ENCODE measurements around the gene AGER. TPM values are rescaled to one million over a fixed set of nuclear protein-coding genes. Genes with fewer than 3 reads are reported as not detected.

The AGER gene
- total and polyA plus RNA-seq, 7 donors = 1.9 to 10.6 (median 5.3) TPM; not detected in 1

DNA sequence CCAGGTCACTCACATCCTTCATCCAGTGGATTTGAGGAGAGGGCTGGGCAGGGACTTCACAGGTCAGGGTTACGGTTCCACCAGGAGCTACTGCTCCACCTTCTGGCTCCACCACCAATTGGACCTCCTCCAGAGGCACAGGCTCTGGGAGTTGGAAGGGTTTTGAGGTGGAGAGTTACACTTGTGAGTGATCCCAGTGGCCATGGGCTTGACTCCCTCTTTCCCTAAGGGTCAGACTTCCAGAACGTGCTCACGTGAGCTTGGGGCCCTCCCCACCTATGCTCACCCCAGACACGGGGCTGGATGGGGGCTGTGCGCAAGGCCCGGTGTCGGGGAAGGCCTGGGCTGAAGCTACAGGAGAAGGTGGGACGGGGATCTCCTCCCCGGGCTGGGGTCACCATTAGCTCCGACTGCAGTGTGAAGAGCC lies 1.5 kb downstream of the AGER start:
- H3K4me1 ChIP-seq = peaks cover 0 to 67% (median 41%) of the 10 kb centered on the region in 4 donors
- DNase-seq = no peak
- intact Hi-C loops (cut with DNase I) = no loop called here
- TF ChIP-seq POLR2A (IDR thresholded peaks at IDR 0.05) = no peak
- no peak for TF ChIP-seq POLR2AphosphoS5 (IDR thresholded peaks at IDR 0.05)
- TF ChIP-seq EP300 (IDR thresholded peaks at IDR 0.05) = no peak
- TF ChIP-seq, protein P1, sequence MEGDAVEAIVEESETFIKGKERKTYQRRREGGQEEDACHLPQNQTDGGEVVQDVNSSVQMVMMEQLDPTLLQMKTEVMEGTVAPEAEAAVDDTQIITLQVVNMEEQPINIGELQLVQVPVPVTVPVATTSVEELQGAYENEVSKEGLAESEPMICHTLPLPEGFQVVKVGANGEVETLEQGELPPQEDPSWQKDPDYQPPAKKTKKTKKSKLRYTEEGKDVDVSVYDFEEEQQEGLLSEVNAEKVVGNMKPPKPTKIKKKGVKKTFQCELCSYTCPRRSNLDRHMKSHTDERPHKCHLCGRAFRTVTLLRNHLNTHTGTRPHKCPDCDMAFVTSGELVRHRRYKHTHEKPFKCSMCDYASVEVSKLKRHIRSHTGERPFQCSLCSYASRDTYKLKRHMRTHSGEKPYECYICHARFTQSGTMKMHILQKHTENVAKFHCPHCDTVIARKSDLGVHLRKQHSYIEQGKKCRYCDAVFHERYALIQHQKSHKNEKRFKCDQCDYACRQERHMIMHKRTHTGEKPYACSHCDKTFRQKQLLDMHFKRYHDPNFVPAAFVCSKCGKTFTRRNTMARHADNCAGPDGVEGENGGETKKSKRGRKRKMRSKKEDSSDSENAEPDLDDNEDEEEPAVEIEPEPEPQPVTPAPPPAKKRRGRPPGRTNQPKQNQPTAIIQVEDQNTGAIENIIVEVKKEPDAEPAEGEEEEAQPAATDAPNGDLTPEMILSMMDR (IDR thresholded peaks at IDR 0.05) = no peak
- H3K9me3 ChIP-seq = no peaks in the 10 kb centered on the region
- peaks cover 13 to 60% (median 21%) of the 10 kb centered on the region in 4 donors for H3K36me3 ChIP-seq
- H3K4me3 ChIP-seq = no peak overlapping the region
- no peaks in the 10 kb centered on the region for H3K27me3 ChIP-seq
- H3K27ac ChIP-seq = peak overlapping the region; percentile 19 to 99 (median 88)
- WGBS, 2 donors = 90 to 92% methylated on average over 10 of the region's 10 CpGs

DNA sequence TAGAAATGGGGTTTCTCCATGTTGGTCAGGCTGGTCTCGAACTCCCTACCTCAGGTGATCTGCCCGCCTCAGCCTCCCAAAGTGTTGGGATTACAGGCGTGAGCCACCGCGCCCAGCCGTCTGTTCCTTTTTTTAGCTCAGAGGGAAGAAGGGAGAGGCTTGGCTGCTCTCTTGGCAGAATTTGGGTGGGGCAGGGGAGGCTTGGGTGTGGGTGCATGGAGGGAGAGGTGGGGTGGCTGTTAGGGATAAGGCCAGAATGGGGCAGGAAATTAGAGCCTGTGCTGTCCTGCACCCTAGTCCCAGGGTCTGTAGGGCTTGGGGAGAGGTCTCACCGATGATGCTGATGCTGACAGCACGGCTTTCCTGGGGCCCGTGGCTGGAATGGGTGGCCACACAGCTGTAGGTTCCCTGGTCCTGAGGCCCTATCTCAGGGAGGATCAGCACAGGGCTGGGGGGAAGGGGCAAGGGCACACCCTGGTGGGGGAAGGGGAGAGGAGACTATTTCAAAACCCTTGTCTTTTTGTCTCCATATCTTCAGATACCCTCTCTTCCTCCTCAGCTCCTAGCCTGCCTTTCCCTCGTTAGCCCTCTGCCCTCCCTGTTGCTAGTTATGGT lies 2.0 kb downstream of the AGER start:
- intact Hi-C loops (cut with DNase I) = no loop called here
- no peak for DNase-seq
- WGBS, 2 donors = 61 to 89% methylated on average over 10 of the region's 10 CpGs
- no peaks in the 10 kb centered on the region for H3K27me3 ChIP-seq
- H3K9me3 ChIP-seq = no peaks in the 10 kb centered on the region
- peaks cover 0 to 62% (median 39%) of the 10 kb centered on the region in 4 donors for H3K4me1 ChIP-seq
- peaks cover 13 to 55% (median 18%) of the 10 kb centered on the region in 4 donors for H3K36me3 ChIP-seq
- H3K4me3 ChIP-seq = no peak overlapping the region
- TF ChIP-seq EP300 (IDR thresholded peaks at IDR 0.05) (no peak), POLR2A (IDR thresholded peaks at IDR 0.05) (no peak)
- H3K27ac ChIP-seq = peak overlapping the region; percentile 19 to 99 (median 88)

DNA sequence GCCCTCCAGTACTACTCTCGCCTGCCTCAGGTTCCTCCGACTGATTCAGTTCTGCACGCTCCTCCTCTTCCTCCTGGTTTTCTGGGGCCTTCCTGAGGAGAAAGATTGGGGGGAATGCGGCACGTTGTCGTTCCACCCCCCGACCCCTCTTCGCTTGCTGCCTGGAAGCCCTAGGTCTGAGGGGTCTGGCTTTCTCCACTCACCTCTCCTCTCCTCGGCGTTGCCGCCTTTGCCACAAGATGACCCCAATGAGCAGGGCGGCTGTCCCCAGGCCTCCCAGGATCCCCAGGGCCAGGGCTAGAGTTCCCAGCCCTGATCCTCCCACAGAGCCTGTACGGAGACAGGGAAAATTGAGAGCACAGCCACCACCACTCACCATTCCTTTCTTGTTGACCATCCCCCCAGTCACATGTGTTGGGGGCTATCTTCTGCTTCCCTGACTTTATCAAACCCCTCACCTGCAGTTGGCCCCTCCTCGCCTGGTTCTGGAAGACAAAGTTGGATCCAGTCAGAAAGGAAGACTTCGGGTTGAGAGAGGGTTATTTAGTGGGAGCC lies 2.8 kb downstream of the AGER start:
- peaks cover 0 to 62% (median 39%) of the 10 kb centered on the region in 4 donors for H3K4me1 ChIP-seq

DNA sequence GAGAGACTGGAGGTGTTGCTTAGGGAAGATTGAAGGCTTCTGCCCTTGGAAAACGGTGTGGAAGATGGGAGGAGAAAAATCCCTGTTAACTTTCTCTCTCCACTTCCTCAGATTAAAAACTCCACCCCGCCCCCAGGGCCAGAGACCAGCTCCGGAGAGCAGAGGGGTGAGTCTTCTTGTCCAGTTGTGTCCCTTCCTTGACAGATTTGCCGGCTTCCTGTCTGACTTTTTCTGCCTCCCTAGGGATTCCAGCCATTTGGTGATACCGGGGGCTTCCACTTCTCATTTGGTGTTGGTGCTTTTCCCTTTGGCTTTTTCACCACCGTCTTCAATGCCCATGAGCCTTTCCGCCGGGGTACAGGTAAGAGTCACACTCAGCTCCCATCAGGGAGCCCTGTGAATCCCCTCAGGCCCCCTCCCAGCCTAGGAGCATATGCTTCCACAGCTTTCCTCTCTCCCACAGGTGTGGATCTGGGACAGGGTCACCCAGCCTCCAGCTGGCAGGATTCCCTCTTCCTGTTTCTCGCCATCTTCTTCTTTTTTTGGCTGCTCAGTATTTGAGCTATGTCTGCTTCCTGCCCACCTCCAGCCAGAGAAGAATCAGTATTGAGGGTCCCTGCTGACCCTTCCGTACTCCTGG lies 4.2 kb downstream of the AGER start:
- peaks cover 0 to 62% (median 42%) of the 10 kb centered on the region in 4 donors for H3K4me1 ChIP-seq
- H3K36me3 ChIP-seq = peaks cover 8 to 43% (median 13%) of the 10 kb centered on the region in 4 donors
- H3K27ac ChIP-seq = peak overlapping the region; percentile 88 to 96 (median 94)
- no peaks in the 10 kb centered on the region for H3K27me3 ChIP-seq
- 82 to 84% methylated on average over 10 of the region's 10 CpGs for WGBS, 2 donors
- no peak overlapping the region for H3K4me3 ChIP-seq
- TF ChIP-seq POLR2A (IDR thresholded peaks at IDR 0.05) = no peak
- TF ChIP-seq POLR2AphosphoS5 (IDR thresholded peaks at IDR 0.05) = no peak
- no peak for TF ChIP-seq EP300 (IDR thresholded peaks at IDR 0.05)
- no peak for DNase-seq
- intact Hi-C loops (cut with DNase I) = loop anchor here (5.0 to 10.0 kb wide), 2 partner anchors 355 to 513 kb away; partner anchors contain the start of genes CSNK2B, HSPA1B and LY6G5B
- no peaks in the 10 kb centered on the region for H3K9me3 ChIP-seq

More for the DNA sequence above, 2.8 kb downstream of the AGER start:
- WGBS, 2 donors = 92 to 93% methylated on average over 15 of the region's 15 CpGs
- DNase-seq = no peak
- H3K4me3 ChIP-seq = no peak overlapping the region
- intact Hi-C loops (cut with DNase I) = no loop called here
- H3K27ac ChIP-seq = peak overlapping the region in 3 of 4 donors; percentile 2 to 99 (median 13)
- H3K27me3 ChIP-seq = no peaks in the 10 kb centered on the region
- TF ChIP-seq, protein P1 (IDR thresholded peaks at IDR 0.05) = no peak
- no peak for TF ChIP-seq EP300 (IDR thresholded peaks at IDR 0.05)
- H3K9me3 ChIP-seq = no peaks in the 10 kb centered on the region
- H3K36me3 ChIP-seq = peaks cover 8 to 47% (median 13%) of the 10 kb centered on the region in 4 donors

DNA sequence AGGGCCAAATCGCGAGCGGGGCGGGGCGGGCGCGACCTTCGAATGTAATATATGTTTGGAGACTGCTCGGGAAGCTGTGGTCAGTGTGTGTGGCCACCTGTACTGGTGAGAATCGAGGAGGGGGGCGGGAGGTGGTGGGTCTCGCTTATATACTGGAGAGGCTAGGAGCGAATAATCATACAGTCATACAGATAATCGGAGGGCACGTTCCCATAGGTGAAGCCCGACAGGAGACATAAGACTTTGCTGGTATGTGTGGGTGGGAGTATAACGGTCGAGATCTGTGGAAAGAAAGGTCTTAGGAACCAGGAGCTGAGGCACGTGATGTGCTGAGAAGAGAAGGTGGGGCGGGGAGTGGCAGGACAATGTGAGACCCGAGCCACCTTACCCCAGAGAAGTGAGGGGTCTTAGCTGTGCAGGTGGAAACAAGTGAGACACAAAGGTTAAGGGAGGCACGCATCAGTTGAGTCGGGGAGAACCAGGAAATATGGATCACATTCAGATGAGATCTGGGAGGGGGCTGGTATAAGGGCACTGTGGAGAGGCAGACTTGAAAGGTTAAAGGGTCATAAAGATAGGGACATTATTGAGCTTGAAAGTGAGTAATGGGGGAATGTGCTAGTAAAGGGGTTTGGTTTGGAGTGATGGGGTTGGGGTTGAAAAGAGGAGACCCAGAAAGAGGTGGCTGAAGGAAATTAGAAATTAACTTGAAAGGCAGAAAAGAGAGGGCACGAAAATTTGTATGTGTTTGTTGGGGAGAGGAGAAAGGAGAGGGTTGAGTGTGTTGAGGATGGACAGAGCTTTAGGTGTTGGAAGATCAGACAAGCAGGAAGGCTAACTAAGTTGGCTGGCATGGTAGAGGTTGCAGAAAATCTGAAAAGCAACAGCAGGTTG lies 5.3 kb downstream of the AGER start:
- no peaks in the 10 kb centered on the region for H3K9me3 ChIP-seq
- intact Hi-C loops (cut with DNase I) = loop anchor here (5.0 to 10.0 kb wide), 2 partner anchors 354 to 511 kb away; partner anchors contain the start of genes CSNK2B, HSPA1B and LY6G5B
- no peaks in the 10 kb centered on the region for H3K27me3 ChIP-seq
- peak overlapping the region; percentile 88 to 96 (median 94) for H3K27ac ChIP-seq
- H3K36me3 ChIP-seq = peaks cover 8 to 43% (median 13%) of the 10 kb centered on the region in 4 donors
- no peak for DNase-seq
- 2% methylated on average over 24 of the region's 24 CpGs for WGBS, 2 donors
- peak overlapping the region; percentile 61 to 97 (median 90) for H3K4me3 ChIP-seq
- peaks cover 0 to 64% (median 48%) of the 10 kb centered on the region in 4 donors for H3K4me1 ChIP-seq
- no peak for TF ChIP-seq EP300 (IDR thresholded peaks at IDR 0.05)

Data from sigmoid colon (tissue), 7 donors.